GM12878 (cell line): ENCODE data around the gene NKD2.

ENCODE experiments used
- ETV6 ChIP-seq, 2 experiments: fragments of 450-650 bp in 1 of 2; IDR thresholded peaks in 1 of 2; conservative IDR thresholded peaks in 1 of 2; 2 replicates each; pipeline ENCODE4 v1.6.1; 2014; ENCODE audit warnings: antibody characterized with exemption in 1 of 2, borderline replicate concordance in 1 of 2, low read depth in 1 of 2, mild to moderate bottlenecking in 1 of 2, moderate library complexity in 1 of 2
- MAX ChIP-seq: IDR thresholded peaks from 2 replicates; pipeline ENCODE4 v1.6.1; 2012; ENCODE audit warnings: low read depth, low read length, improper control_type of control experiment
- ZBTB40 ChIP-seq: fragments of 450-650 bp; IDR thresholded peaks from 2 replicates; pipeline ENCODE4 v1.6.1; 2016; ENCODE audit warnings: mild to moderate bottlenecking, moderate library complexity, borderline replicate concordance
- ZSCAN29 ChIP-seq: fragments of 450-650 bp; IDR thresholded peaks from 2 replicates; pipeline ENCODE4 v1.6.1; 2017; ENCODE audit warnings: mild to moderate bottlenecking, moderate library complexity

- TF ChIP-seq ZBTB40 (no peak), ZSCAN29 (no peak), ETV6 (conservative IDR thresholded peaks at IDR 0.05 in 1 of 2, IDR thresholded peaks at IDR 0.05 in 1 of 2; ENCODE audit: borderline replicate concordance in 1 of 2, low read depth in 1 of 2) (no peak), MAX (no peak)
Measured at GRCh38 chr5:1060535-1060981, 52.0 kb downstream of the NKD2 start.
